Mammary epithelial cell (primary cell): Measurements from ENCODE around the gene GPS1.

Source experiments
- EZH2 ChIP-seq: IDR thresholded peaks from 2 replicates; pipeline ENCODE4 v1.6.1; 2012; ENCODE audit warnings: low read length, inconsistent platforms, borderline replicate concordance
- TF ChIP-seq, protein P1 (sequence below), 2 donors: IDR thresholded peaks in 1 of 2; conservative IDR thresholded peaks in 1 of 2; 2 replicates each; pipeline ENCODE4 v1.5.1; 2011 to 2012; ENCODE audit warnings: inconsistent platforms in 2 of 2, low read length in 2 of 2, mild to moderate bottlenecking in 2 of 2, control low read depth in 1 of 2, low read depth in 1 of 2; ENCODE audit not compliant: insufficient read depth in 1 of 2; ENCODE audit errors: extremely low read depth in 1 of 2

DNA sequence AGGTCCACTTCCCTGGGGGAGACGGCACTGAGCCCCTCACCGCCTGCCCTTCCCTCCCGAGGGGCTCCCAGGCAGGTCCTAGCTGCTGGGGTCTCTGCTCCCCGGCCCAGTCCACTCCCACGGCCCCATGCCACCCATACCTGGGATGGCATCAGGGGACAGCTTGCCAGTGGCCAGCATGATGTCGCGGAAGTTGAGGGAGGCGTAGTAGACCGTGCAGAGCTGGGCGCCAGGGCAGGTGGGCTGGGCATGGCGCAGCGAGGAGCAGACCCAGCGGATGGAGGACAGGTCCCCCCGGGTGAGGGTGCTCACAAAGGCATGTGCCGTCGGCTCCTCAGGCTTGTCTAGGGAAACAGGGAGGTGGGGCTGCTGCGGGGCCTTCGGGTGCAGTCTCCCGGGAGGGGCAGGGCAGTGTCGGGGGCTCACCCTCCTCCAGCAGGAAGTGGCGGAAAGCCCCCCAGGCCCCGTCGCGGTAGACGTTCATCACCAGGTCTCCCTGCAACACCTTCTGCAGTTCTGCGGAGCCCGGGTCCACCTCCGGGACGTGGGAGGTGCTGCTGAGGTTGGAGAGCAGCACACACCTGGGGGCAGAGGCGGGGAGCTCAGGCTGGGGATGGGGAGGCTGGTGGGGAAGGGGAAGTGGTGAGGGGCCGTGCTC, 32.8 kb downstream of the GPS1 start:
- TF ChIP-seq, protein P1, sequence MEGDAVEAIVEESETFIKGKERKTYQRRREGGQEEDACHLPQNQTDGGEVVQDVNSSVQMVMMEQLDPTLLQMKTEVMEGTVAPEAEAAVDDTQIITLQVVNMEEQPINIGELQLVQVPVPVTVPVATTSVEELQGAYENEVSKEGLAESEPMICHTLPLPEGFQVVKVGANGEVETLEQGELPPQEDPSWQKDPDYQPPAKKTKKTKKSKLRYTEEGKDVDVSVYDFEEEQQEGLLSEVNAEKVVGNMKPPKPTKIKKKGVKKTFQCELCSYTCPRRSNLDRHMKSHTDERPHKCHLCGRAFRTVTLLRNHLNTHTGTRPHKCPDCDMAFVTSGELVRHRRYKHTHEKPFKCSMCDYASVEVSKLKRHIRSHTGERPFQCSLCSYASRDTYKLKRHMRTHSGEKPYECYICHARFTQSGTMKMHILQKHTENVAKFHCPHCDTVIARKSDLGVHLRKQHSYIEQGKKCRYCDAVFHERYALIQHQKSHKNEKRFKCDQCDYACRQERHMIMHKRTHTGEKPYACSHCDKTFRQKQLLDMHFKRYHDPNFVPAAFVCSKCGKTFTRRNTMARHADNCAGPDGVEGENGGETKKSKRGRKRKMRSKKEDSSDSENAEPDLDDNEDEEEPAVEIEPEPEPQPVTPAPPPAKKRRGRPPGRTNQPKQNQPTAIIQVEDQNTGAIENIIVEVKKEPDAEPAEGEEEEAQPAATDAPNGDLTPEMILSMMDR (conservative IDR thresholded peaks at IDR 0.05 in 1 of 2, IDR thresholded peaks at IDR 0.05 in 1 of 2; ENCODE audit: extremely low read depth in 1 of 2, insufficient read depth in 1 of 2, low read depth in 1 of 2, low read length in 2 of 2) = no peak
- TF ChIP-seq EZH2 = no peak
